Measurements from ENCODE around the gene TTLL11.

TTLL11 gene

DNA sequence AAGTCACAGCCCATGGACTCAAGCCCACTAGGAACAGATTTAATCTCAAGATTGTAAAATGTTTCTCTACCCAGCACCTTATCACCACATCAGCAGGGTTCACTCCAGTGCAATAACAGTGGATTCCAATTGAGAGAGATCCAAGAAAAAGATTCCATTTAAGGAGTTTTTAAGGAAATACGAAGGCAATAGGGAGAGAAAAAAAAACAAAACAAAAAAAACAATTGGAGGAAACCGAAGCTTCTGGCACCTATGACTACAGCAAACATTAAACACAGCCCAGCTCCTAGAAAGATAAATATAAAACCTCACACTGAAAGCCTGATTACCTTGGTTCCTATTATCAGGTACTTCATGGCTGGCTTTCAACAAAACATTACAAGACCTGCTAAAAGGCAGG lies 249.0 kb downstream of the TTLL11 start:
- DNase-seq: no peak

DNA sequence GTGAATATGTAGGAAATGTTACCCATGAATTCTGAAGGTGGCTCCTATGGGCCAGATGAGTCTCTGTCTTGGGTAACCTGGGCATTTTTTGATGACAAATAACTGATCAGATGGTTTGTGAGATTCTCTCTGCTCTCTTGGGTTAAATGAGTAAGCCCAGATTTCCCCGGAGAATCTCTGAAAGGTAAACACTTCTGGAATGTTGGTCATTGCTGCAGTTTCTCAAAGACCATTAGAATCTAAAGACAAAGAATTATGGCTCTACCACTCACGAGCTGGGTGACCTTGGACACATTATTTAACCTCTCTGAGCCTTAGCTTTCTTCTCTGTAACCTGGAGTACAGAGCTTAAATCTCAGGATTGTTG lies 250.5 kb downstream of the TTLL11 start:
- DNase-seq: no peak

DNA sequence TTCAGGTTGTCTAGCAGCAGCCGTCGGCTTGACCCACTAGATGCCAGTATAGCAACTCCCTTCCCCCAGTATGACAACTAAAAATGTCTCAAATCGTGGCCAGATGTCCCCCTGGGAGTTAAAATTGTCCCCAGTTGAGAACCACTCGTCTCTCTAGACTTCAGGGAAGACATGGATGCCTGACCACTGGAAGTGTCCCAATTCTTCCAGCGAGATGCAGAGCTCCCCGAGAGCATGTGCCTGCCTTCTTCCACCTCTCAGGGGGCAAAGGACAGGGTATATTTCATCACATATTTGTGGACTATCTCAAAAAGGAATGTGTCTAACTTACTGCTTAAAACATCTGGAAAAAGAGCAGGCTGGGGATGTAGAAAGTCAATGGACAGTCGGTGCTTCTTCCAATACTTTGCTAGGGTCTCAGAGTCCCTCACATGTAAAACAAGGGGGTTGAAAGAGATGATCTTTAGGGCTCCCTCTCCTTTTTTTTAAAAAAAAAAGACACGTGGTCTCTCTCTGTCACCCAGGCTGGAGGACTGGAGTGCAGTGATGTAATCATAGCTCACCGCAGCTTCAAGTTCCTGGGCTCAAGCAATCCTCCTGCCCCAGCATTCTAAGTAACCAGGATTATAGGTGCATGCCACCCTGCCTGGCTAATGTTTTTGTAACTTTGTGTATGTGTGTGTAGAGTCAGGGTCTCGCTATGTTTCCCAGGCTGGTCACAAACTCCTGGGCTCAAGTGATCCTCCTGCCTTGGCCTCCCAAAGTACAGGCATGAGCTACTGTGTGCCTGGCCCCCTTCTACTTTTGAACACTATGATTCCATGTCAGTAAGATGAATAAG lies 251.1 kb downstream of the TTLL11 start:
- DNase-seq: no peak

DNA sequence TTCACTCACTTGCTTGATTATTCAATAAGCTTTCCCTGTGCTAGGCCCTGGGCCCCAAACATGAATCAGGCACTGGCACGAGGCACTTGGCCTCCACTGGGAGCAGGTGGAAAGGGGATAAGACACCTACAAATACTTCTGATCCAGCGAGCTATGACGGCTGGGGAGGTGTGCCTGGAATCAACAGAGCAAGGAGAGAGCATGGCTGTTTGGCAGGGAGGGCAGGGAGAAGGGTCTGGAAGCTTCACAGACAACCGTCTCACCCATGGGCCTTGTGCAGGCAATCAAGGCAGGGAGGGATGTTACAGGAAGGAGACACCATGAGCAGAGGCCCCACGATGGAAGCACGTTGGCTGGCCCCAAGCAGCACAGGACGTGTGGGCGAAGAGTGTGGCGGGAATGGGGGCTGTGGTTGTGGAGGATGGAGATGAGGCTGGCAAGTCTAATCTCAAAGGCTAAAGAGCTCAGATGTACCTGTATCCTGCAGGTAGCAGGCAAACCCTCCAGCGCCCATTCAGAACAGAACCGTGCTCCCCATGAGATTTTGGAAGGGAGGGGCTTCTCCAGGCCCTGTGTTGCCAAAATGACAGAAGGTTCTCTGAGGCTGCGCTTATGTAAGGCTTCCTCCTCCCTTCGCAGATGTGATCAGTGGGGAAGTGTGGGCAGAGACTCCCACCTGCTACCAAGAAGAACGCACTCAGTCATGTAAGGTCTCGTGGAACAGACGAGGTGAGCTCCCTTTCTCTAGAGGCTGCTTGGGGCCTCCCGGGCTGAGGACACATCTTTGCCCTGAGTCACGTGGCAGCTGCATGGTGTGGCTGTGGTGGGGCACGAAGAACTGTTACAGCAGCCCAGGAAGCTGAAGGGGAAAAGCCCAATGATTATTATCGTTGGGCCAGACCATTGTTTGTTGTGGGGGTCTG lies 252.0 kb downstream of the TTLL11 start:
- DNase-seq: no peak

DNA sequence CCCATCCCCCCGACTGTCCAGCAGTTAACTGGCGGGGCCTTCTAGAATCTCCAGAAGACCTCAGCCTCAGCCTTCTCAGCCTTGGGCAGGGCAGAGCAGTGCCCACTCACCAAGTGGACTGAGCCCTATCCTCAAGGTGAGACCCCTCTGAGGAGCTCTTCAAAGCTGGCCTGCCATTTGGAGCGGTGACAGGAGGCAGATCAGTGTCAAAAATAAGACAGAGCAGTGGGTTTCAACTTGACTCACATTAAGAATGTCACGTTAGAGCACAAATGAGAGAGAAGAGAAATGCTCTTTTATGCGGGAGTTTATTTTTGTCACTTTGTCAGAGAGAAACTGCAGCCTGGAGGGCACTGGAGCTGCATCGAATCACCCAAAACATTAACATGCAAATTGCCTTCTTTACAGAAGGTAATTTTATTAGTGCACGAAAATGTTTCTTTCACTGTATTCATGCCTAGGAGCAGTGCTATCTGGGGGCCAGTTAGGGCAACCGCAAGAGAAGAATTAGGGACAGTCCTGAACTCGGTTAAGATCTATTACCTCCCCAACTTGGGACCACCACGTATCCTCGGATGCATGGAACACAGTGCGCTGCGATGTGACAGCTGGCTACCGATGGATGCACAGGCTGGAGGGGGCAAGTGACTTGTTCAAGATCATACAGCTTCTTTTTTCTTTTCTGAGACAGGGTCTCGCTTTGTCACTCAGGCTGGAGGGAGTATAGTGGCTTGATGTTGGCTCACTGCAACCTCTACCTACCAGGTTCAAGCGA lies 253.2 kb downstream of the TTLL11 start:
- DNase-seq: no peak

DNA sequence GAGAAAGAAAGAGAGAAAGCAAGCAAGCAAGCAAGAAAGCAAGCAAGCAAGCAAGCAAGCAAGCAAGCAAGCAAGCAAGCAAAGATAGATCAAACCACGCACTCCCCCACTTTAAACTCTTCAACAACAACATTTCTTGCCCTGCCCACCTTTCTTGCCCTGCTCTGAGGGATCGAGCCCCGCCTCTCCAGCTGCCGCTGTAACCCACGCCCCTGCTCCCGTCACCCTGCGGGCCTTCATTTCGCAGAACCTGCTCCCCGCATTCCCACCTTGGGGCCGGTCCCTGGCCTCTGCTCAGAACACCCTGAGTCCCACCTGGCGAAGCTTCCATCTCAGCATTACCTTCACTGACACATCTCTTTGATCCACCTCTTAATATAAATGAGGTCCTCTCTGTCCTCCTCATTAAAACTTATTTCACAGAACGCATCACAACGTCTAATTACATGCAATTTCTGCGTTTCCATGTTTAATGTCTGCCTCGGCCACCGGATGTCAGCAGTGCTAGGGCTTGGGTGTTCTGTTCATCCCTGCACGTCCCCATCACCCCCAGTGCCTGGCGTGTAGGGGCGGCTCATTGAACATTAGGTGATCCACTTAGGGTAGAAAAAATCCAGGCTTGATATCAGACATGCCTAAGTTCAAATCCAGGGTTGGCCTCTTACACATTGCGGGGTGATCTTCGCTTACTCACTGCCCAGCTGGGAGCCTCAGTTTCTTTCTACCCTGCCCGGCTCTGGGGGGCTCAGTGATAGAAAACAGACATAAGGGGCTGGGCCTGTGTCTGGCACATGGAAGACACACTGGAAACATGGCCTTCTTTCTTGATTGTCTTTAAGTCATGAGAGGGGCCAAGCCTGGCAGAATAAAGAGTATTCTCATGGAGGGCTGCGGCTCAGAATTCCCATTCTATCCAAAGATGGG lies 254.1 kb downstream of the TTLL11 start:
- no peak for DNase-seq

DNA sequence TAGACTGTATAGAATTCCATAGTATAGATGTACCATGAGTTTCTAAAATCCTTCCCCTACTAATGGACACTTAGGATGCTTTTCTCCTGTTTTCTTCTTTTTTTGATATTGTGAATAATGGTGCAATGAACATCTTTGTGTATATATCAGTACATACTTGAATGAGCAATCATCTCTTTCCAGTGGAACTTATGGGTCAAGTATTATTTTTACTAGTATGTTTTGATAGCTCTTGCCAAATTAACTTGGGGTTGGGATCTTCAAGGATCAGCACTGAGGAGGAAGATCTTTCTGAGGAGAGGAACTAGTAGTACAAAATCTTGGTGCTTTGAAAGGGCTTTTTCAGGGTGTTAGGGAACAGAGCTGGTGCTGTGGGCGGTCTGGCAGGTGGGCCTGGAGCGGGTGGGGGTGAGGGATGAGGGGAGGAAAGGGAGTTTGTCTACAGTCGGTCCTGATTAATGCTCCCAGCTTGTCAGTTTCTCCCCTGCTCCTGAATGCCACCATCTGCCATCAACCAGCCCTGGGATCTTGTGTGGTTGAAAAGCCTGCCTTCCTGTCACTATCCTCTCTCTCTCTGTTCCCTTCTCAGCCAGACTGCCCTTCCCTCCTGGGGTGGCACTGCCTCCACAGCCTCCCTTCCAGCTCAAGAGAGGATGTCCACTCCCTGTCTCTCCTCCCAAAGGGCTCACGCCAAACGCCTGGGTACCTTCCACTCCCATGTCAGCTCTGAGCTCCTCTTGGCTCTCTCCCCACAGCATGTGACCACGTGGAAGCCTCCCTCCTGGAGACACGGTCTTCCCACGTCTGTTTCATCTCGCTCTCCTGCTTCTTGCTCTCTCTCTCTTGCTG lies 255.8 kb downstream of the TTLL11 start:
- DNase-seq: no peak

DNA sequence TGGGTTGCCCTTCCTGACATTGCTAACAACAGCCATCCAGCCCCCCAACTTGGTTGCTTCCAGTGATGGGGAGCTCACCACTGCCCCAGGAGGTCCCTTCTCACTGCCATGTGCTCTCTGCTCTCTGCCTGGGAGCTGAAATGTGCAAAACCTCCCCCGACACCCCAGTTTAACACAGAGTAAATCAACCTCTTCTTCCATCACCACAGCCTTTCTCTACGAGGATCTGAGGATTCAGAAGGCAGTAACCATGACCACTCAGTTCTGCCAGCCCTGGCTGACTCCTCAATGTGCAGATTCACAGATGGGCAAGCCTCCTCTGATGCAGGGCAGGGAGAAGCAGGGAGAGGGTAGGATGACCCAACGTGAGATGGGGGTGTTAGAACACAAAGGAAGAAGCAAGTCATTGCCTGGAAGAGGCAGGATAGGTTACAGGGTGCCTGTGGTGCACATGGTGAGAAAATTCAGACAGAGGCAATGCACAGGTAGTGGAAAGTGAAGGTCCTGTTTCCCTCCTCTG lies 256.7 kb downstream of the TTLL11 start:
- DNase-seq: no peak

DNA sequence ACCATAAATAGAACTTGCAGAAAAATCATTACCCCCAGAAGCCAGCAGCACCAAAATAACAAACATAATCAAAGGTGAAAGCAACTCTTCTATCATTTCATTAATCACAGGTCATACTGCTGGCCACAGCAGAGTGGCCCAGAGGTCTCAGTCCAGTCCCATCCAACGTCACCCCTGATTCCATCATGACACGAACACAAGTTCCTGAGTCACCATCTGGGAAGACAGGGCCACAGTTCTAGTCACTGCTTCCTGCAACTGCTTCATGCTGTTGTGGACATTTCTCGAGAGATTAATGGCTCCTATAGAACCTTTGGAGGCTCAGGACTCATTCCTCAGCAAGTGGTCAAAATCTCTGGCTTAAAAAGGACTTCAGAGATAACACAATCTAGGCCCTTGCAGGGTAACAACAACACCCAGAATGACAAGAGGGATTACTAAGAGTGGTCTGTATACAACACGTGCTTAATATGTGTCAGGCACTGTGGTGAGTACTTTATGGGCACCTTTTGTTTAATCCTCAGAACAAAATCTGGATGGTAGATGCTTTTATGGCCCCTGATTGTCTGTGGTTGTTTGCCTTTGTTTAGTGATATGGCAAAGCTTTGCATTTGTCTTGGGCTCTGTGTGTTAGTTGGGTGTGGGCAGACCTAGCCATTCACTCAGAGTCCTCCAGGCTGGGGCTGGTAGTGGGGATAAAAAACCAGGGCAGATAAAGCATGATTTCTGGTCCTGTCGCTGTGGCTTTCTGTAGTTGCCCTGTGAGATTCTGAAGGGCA lies 257.3 kb downstream of the TTLL11 start:
- no peak for DNase-seq

DNA sequence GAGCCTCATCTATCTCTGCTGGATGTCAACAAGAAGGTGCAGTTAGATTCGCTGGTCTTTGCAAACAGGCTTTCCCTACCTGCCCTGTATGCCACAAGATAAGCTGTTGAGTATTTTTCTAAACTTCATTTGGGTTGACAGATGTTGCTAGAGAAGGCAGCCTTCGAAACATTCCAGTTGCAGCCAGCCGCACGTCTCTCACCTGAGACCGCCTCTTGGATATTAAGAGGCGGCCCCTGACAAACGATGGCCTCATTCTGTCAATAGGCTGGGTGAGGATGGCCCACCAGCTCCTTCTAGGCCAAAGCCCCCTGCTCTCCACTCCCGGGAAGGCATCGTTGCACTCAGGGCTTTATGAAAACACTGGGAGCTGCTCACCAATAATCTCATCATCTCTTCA lies 260.0 kb downstream of the TTLL11 start:
- no peak for DNase-seq

DNA sequence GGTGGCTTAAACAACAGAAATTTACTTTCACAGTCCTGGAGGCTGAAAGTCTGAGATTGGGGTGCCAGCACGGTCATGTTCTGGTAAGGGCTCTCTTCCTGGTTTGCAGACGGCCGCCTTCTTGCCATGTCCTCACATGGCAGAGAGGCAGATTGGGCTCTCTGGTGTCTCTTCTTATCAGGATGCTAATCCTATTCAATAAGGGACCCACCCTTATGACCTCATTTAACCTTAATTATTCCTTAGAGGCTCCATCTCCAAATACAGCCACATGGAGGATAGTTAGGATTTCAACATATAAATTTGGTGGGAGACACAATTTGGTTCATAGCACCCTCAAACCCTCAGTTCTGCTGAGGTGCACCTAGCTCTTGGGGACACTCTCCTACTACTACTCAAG lies 261.2 kb downstream of the TTLL11 start:
- DNase-seq: no peak

DNA sequence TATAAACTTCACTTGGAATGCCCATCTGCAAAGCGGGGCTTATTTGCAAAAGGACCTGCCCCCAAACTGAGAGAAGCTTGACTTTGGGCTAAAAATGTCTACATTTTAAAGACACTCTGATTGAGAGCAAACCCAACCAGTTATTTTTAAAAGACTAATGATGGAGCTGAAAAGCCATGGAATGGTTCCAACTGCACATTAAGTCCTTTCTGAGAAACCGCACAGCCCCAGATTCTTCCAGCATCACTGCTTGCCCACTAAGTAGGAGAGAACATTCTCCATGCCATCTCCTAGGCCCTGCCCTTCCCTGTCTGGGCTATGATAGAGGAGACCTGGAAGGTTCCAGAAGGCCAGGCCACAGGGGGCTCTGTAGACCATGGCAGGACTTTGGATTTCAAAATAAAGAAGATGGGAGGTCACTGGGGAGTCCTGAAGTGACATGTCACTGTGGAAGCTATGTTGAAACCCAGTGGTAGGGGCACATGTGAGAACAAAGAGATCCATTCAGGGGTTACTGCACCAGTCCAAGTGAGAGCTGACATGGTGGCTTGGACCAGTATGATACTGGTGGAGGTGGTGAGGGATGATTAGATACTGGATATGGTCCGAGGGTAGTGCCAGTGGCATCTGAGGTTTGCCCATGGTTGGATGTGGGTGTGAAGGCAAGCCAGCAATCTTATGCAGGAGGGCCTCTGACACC lies 262.5 kb downstream of the TTLL11 start:
- DNase-seq: no peak

DNA sequence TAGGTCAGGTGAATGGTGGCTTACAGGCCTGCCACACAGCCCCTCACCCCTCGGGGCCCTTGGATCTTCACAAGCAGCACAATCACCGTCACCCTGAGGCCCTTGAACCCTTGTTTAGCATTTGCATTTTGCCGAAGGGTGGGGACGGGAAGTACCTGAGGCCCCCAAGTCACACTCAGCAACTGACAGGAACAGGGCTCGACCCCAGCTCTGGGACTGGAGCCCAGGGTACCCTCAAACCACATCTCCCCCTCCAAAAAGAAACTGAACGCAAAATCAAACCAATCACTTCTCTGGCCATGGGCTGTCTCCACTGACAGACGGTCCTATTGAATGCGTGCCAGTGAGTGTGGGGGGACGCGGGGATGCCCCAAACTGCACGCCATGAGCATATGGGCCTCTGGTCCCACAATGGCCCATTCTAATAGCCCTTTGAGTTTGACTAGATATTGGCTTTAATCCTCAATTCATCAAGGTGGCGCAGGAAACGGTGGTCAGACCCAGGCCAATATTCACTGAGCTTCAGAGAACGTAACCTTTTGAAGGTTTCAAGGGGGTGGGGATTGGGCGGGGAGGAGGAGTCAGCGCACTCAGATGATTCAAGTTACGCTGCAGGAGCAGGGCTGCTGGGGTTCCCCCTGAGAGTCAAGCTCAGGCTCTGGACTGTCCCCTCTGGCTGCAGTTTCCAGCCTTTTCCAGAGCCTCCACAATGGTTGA lies 265.7 kb downstream of the TTLL11 start:
- no peak for DNase-seq

DNA sequence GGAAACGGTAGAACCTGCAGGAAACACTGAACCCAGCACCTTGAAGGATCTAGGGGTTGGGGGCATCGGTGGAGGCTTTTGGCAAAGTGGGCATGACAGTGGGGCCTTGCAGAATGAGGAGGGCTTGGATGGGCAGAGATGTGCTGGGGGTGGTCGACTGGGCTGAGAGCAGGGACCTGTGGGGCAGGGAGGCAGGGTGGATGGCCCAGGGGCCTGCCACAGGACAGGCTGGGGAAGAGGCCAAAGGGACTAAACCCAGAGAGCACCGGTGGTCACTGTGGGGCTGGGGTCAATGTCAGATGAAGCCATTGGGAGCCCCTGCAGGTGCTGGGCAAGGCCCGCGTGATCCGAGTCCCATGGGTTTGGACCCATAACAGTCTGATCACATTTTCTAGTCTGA lies 266.4 kb downstream of the TTLL11 start:
- no peak for DNase-seq

DNA sequence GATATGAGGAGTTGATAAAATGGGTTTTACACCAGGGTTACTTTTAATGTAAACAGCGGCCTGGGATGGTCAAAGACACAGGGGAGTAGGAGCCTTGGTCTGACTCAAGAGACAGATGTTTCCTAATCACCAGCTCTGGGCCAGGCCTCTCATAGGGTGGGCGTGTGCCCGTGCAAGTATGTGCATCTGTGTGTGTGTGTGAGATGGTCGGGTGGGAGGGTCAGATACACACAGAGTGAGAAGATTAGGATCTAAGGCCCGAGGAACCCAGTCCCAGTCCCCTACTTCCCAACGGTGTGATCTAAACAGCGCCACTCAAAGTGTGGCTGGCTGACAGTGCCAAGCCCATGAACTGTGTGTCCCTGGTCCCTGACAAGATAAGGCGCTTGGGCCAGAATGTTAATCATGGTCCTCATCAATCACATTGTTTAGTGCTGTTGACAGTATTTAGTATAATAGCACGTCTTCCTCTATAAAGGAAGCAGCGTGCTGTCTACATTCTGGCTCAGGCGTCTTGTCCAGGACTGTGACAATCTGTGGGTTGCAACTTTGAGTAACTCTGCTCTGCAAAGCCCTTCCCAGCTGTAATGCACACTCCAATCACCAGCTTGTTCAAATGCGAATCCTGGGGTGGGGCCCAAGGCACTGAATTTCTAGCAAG lies 267.9 kb downstream of the TTLL11 start:
- no peak for DNase-seq

DNA sequence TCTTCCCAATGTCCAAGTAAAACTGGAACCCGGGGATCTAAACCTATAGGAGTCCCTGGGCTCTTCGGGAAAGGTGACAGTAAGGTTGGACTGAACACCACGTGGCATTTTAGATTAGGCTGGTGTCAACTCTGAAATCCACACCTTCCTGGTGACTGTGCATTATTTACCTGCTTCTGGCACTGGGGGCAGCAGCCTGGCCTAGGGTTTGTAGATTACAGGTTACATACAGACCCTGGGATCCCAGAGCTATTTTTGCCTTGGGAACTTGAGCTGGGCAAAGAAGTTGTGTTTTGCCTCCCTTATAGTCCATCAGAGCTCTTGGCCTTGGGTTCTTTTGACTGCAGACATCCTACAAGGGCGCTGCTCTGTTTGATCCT lies 268.5 kb downstream of the TTLL11 start:
- DNase-seq: no peak

DNA sequence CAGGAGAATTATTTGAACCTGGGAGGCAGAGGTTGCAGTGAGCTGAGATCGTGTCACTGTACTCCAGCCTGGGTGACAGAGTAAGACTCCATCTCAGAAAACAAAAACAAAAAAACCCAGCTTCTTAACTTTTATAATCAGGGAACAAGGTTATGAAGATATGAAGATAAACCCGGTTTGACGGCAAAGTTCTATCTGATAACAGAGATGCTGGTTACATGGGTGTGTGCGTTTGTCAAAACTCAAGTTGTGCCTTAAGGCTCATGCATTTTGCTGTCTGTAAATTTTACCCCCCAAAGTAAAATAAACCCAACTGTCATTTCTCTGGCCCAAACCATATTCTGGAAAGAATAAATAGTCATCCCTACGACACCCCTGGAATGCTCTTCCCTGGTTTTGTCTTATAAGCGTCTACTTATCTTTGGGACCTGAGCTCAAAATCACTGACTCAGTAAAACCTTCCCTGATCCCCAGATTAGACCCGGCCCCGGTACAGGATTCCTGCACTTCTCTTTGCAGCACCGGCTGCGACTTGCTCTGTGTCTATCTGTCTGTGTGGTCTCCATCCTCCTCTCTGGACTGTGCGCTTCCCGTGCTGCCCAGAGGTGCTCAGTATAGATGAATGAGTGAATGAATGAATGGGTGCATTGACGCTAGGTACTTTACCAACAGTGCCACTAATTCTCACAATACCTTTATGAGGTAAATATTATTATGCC lies 269.5 kb downstream of the TTLL11 start:
- DNase-seq: no peak

Data from KG1 (cell line).